Parathyroid adenoma (tissue), 2 donors: ENCODE results near the gene ABHD5.

ENCODE experiments used
- H2AFZ ChIP-seq: fragments of 300-600 bp; sonication (generic); one replicate; pipeline ENCODE4 v1.7.0; 2017; ENCODE audit warnings: antibody characterized with exemption, mild to moderate bottlenecking
- H3K27ac ChIP-seq: fragments of 300-600 bp; sonication (generic); one replicate; pipeline ENCODE4 v1.7.0; 2017
- H3K27me3 ChIP-seq: fragments of 300-600 bp; sonication (generic); one replicate; pipeline ENCODE4 v1.7.0; 2017; ENCODE audit warnings: low read length; ENCODE audit not compliant: control insufficient read depth, insufficient read depth
- H3K36me3 ChIP-seq: fragments of 300-600 bp; sonication (generic); one replicate; pipeline ENCODE4 v1.7.0; 2017; ENCODE audit warnings: low read length; ENCODE audit not compliant: control insufficient read depth, insufficient read depth
- H3K4me1 ChIP-seq: fragments of 300-600 bp; sonication (generic); one replicate; pipeline ENCODE4 v1.7.0; 2017; ENCODE audit warnings: control low read depth
- H3K4me2 ChIP-seq: fragments of 300-600 bp; sonication (generic); one replicate; pipeline ENCODE4 v1.7.0; 2017; ENCODE audit warnings: low read length
- H3K4me3 ChIP-seq: fragments of 300-600 bp; sonication (generic); one replicate; pipeline ENCODE4 v1.7.0; 2017; ENCODE audit warnings: low read depth, low read length
- H3K79me2 ChIP-seq: fragments of 300-600 bp; sonication (generic); one replicate; pipeline ENCODE4 v1.7.0; 2017; ENCODE audit warnings: control low read depth
- H3K9ac ChIP-seq: fragments of 300-600 bp; sonication (generic); one replicate; pipeline ENCODE4 v1.7.0; 2017; ENCODE audit warnings: mild to moderate bottlenecking
- H3K9me3 ChIP-seq: fragments of 300-600 bp; sonication (generic); one replicate; pipeline ENCODE4 v1.7.0; 2017; ENCODE audit warnings: low read length; ENCODE audit not compliant: control insufficient read depth
- TF ChIP-seq, protein P1 (sequence below): fragments of 300-600 bp; sonication (generic); IDR thresholded peaks from one replicate; pipeline ENCODE4 v1.7.0; 2017; ENCODE audit warnings: antibody characterized with exemption, mild to moderate bottlenecking
- donor health status: primary hyperparathyroidism.

The ABHD5 gene

DNA sequence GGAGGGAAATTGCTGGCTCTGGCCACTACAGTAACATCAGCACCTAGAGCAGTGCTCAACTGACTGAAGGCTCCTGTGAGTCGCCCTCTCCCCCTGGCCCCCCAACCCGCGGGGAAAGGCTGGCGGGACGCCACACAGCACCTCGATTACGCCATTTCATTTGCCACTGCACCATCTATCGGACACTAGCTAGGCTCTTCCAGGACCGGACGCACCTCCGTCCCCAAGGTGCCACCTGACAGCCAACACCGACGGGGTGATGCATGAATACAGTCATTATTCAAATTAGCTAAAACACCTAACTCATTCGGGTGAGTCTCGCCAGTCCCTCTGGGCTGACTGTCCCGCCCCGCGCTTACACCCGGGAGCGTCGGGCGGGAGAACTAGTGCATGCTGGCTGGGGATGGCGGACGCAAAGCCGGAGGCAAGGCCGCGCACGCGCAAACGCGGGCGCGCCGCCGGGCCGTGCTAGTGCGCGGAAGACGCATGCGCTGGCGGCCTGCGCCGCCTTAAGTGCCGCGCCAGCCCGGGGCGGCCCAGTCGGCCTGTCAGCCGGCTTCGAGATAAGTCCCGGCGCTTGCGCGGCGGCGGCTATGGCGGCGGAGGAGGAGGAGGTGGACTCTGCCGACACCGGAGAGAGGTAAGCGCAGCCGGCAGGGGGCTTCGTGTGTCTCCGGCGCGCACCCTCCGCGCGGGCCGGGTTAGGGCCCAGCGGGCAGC lies at the start of gene ABHD5:
Gene ABHD5, plus strand, starts transcription at position 539 of the 720 bp plus-strand sequence. Its CDS starts 55 bp downstream, at position 594.
- Histone ChIP-seq H2AFZ (peak within 1 kb of the TSS; percentile 98), H3K9me3 (no peaks in the 10 kb centered on the region), H3K36me3 (no peaks in the 10 kb centered on the region), H3K4me2 (peak within 1 kb of the TSS; percentile 76), H3K9ac (peak within 1 kb of the TSS; percentile 72), H3K4me3 (peak within 1 kb of the TSS; percentile 67), H3K79me2 (peaks cover 12% of the 10 kb centered on the region), H3K4me1 (peaks cover 6% of the 10 kb centered on the region), H3K27ac (peak within 1 kb of the TSS; percentile 95), H3K27me3 (no peaks in the 10 kb centered on the region)
- TF ChIP-seq, protein P1, sequence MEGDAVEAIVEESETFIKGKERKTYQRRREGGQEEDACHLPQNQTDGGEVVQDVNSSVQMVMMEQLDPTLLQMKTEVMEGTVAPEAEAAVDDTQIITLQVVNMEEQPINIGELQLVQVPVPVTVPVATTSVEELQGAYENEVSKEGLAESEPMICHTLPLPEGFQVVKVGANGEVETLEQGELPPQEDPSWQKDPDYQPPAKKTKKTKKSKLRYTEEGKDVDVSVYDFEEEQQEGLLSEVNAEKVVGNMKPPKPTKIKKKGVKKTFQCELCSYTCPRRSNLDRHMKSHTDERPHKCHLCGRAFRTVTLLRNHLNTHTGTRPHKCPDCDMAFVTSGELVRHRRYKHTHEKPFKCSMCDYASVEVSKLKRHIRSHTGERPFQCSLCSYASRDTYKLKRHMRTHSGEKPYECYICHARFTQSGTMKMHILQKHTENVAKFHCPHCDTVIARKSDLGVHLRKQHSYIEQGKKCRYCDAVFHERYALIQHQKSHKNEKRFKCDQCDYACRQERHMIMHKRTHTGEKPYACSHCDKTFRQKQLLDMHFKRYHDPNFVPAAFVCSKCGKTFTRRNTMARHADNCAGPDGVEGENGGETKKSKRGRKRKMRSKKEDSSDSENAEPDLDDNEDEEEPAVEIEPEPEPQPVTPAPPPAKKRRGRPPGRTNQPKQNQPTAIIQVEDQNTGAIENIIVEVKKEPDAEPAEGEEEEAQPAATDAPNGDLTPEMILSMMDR: peak; percentile 23

- peaks cover 7% of the 10 kb centered on the region for H3K4me1 ChIP-seq
- no peak overlapping the region for H2AFZ ChIP-seq
- TF ChIP-seq, protein P1: no peak
- H3K9ac ChIP-seq: no peak overlapping the region
- H3K4me2 ChIP-seq: no peak overlapping the region
- no peaks in the 10 kb centered on the region for H3K9me3 ChIP-seq
- H3K4me3 ChIP-seq: no peak overlapping the region
- no peak overlapping the region for H3K27ac ChIP-seq
- no peaks in the 10 kb centered on the region for H3K27me3 ChIP-seq
- no peaks in the 10 kb centered on the region for H3K36me3 ChIP-seq
- no peaks in the 10 kb centered on the region for H3K79me2 ChIP-seq
Measured at GRCh38 chr3:43641306-43642114, 49.2 kb upstream of the ABHD5 start.

DNA sequence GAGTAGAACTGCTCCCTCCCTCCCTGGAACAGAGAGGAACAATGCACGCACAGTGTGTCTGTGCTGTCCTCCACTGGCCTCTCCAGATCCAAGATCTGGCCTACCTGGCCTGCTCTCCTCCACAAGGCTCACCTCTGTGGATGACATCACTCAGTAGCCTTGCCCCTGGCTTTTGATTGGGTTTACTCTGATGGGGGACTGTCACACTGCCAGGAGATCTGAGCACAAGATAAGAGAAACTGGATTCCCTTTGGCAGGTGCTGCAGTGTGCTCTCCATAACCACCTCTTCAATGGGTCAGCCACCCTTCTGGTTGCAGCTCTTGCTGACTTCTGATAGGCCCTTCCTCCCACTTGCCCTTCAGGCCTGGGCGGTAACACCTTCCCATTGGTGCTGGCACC lies 46.3 kb upstream of the ABHD5 start:
- no peaks in the 10 kb centered on the region for H3K36me3 ChIP-seq
- peak overlapping the region; percentile 62 for H2AFZ ChIP-seq
- no peaks in the 10 kb centered on the region for H3K79me2 ChIP-seq
- H3K4me1 ChIP-seq: peaks cover 12% of the 10 kb centered on the region
- no peaks in the 10 kb centered on the region for H3K27me3 ChIP-seq
- TF ChIP-seq, protein P1: no peak
- no peaks in the 10 kb centered on the region for H3K9me3 ChIP-seq
- H3K4me3 ChIP-seq: no peak overlapping the region
- H3K27ac ChIP-seq: no peak overlapping the region
- H3K9ac ChIP-seq: no peak overlapping the region
- no peak overlapping the region for H3K4me2 ChIP-seq

DNA sequence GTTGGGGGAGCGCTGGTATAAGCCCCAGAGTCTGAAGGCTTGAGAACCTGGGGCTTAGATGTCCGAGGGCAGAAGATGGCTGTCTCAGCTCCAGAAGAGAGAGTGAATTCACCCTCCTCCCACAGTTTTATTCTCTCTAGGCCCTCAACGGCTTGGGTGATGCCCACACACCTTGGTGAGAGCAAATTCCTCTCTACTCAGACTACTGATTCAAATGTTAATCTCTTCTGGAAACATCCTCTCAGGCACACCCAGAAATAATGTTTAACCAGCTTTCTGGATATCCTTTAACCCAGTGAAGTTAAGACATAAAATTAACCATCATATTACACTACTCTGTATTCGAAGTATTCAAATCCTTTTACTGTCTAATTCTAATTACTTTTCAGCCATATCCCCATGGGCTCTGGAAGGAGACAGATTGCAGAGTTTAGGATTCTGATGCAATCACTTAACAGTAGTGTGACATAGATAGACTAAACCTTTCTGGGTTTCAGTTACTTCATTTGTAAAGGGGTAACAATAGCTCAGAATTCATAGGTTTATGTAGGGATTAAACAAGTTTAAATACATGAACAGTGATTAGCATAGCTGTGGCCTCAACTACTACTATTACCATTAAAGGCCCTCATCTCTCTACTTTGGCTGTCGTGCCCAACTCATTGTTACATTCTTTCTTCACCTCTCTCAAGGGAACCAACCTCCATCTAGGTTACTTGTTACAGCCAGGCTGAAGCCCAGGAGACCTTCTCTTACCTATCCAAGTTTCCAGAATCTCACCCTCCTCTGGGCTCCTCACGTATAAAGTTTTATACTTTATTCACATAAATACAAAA lies 43.2 kb upstream of the ABHD5 start:
- Histone ChIP-seq H3K4me1 (peaks cover 19% of the 10 kb centered on the region), H3K9me3 (no peaks in the 10 kb centered on the region), H3K9ac (no peak overlapping the region), H2AFZ (peak overlapping the region; percentile 39), H3K4me3 (no peak overlapping the region), H3K79me2 (no peaks in the 10 kb centered on the region), H3K27me3 (no peaks in the 10 kb centered on the region), H3K4me2 (no peak overlapping the region), H3K27ac (no peak overlapping the region), H3K36me3 (no peaks in the 10 kb centered on the region)
- TF ChIP-seq, protein P1: no peak
